ENCODE data around the gene BDKRB1.
A peak's percentile ranks its signal among the peaks of the same experiment; 100 is the strongest.

Gene BDKRB1

GRCh38 chr14:96285667-96286066, 29.7 kb downstream of the BDKRB1 start:
- DNase-seq, result no peak

- no peak for DNase-seq
Measured at GRCh38 chr14:96286251-96286650, 30.2 kb downstream of the BDKRB1 start.

- no peak for DNase-seq
Measured at GRCh38 chr14:96287856-96288255, 31.8 kb downstream of the BDKRB1 start.

- no peak for DNase-seq
Measured at GRCh38 chr14:96294246-96294645, 38.2 kb downstream of the BDKRB1 start.

- DNase-seq, result peak in 1 of 2 donors; percentile 51
Measured at GRCh38 chr14:96297000-96297399, 41.0 kb downstream of the BDKRB1 start.

GRCh38 chr14:96297997-96298515, 42.0 kb downstream of the BDKRB1 start:
- DNase-seq, result no peak

- DNase-seq, result no peak
Measured at GRCh38 chr14:96299441-96299840, 43.4 kb downstream of the BDKRB1 start.

- no peak for DNase-seq
Measured at GRCh38 chr14:96303981-96304380, 48.0 kb downstream of the BDKRB1 start.

- DNase-seq, result no peak
Measured at GRCh38 chr14:96304956-96305355, 48.9 kb downstream of the BDKRB1 start.

GRCh38 chr14:96307434-96307833, 51.4 kb downstream of the BDKRB1 start:
- DNase-seq, result no peak

GRCh38 chr14:96309133-96309895, 53.3 kb downstream of the BDKRB1 start:
- DNase-seq, result no peak

- no peak for DNase-seq
Measured at GRCh38 chr14:96309896-96310330, 53.9 kb downstream of the BDKRB1 start.

- DNase-seq, result no peak
Measured at GRCh38 chr14:96310906-96311305, 54.9 kb downstream of the BDKRB1 start.
